Measurements from ENCODE around the gene GOLGA8M.
"Not testable (repeated sequence)": the region's sequence is repeated elsewhere in the genome, so short reads cannot be mapped to it uniquely, and the experiment has no call there.

DNA sequence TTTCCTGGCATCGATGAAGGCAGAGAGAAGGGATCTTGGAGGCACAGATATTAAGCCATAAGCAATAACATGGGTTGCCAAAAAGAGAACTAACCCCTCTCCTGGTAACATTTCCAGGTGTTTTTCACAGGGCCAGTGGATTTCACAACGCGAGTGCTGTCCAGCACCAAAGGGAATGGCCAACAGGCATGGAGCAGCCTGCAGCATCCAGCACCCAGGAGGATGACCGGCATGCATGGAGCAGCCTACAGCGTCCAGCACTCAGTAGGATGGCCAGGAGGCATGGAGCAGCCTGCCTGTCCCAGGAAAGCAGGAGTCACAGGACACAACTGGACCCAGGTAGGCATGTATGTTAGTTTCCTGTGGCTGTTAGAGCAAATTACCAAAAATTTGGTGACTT lies 11.8 kb upstream of the GOLGA8M start:
- not testable (repeated sequence) for TF ChIP-seq POLR2A (IDR thresholded peaks at IDR 0.05; ENCODE audit: low read length); GATA1 (IDR thresholded peaks at IDR 0.05; ENCODE audit: low read depth, low read length)
